HTERT RPE-1 (cell line): Measurements from ENCODE around the gene PCOLCE2.
"Not testable (repeated sequence)": the region's sequence is repeated elsewhere in the genome, so short reads cannot be mapped to it uniquely, and the experiment has no call there.

Source experiments
- in situ Hi-C: fragments of 300-500 bp; cut with MboI; formaldehyde crosslinking; loops from 4 replicates; pipeline ENCODE4 v1.14.3; 2020; ENCODE audit warnings: low sequenced_read_pairs

Gene PCOLCE2

GRCh38 chr3:142902356-142902755 lies 13.5 kb upstream of the PCOLCE2 start:
- in situ Hi-C loops: no loop called here

GRCh38 chr3:142898346-142899213 lies 9.7 kb upstream of the PCOLCE2 start:
- in situ Hi-C loops: no loop called here

GRCh38 chr3:142897807-142898206 lies 8.9 kb upstream of the PCOLCE2 start:
- in situ Hi-C loops: no loop called here

- in situ Hi-C loops: no loop called here
These were observed 8.1 kb upstream of the PCOLCE2 start for GRCh38 chr3:142896996-142897395.

GRCh38 chr3:142896201-142896755 lies 7.4 kb upstream of the PCOLCE2 start:
- in situ Hi-C loops: no loop called here

- in situ Hi-C loops: no loop called here
These were observed 5.6 kb upstream of the PCOLCE2 start for GRCh38 chr3:142894493-142894892.

- in situ Hi-C loops: no loop called here
These were observed 3.8 kb upstream of the PCOLCE2 start for GRCh38 chr3:142892714-142893113.

GRCh38 chr3:142890592-142890991 lies 1.7 kb upstream of the PCOLCE2 start:
- in situ Hi-C loops: no loop called here

GRCh38 chr3:142889212-142890014 lies 530 bp upstream of the PCOLCE2 start:
- in situ Hi-C loops: no loop called here

GRCh38 chr3:142888099-142888480 lies 793 bp downstream of the PCOLCE2 start:
- in situ Hi-C loops: no loop called here

GRCh38 chr3:142886940-142887339 lies 1.9 kb downstream of the PCOLCE2 start:
- in situ Hi-C loops: no loop called here

GRCh38 chr3:142886021-142886420 lies 2.9 kb downstream of the PCOLCE2 start:
- in situ Hi-C loops: no loop called here

- in situ Hi-C loops: no loop called here
These were observed 4.4 kb downstream of the PCOLCE2 start for GRCh38 chr3:142884531-142884930.

GRCh38 chr3:142883534-142883933 lies 5.3 kb downstream of the PCOLCE2 start:
- in situ Hi-C loops: not testable (repeated sequence)

GRCh38 chr3:142881445-142882224 lies 7.2 kb downstream of the PCOLCE2 start:
- in situ Hi-C loops: no loop called here

- in situ Hi-C loops: no loop called here
These were observed 10.1 kb downstream of the PCOLCE2 start for GRCh38 chr3:142878649-142879300.

- in situ Hi-C loops: no loop called here
These were observed 12.5 kb downstream of the PCOLCE2 start for GRCh38 chr3:142876417-142876816.

- in situ Hi-C loops: no loop called here
These were observed 13.2 kb downstream of the PCOLCE2 start for GRCh38 chr3:142875583-142876207.

- in situ Hi-C loops: no loop called here
These were observed 13.8 kb downstream of the PCOLCE2 start for GRCh38 chr3:142875099-142875498.

- in situ Hi-C loops: not testable (repeated sequence)
These were observed 20.5 kb downstream of the PCOLCE2 start for GRCh38 chr3:142868382-142868781.
